Activated gamma-delta T cell treated with Interleukin-2 at 50 U/mL for 16 hours (primary cell): Measurements from ENCODE around the gene ZFYVE9.
"Not testable (repeated sequence)": the region's sequence is repeated elsewhere in the genome, so short reads cannot be mapped to it uniquely, and the experiment has no call there.

Experiments used
- DNase-seq: peaks from one replicate; pipeline ENCODE4 v3.0.0-alpha.2; 2020

ZFYVE9 gene

DNA sequence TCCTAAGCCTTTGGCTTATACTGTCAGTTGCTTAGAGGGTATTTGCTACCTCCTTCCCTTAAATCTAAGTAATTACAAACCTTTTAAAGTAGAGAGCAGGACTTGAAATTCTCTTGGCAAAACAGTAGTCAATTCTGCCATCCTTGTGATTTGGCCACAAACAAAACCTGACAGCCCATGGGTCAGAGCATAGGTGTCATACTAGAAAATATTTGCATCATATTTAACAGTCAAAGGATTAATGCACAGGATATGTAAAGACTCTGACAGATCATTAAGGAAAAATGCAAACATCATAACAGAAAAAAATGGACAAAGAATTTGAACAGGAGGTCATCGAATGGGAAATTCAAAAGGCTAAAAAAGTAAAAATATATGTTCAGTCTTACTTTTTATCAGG is 50.5 kb downstream of the ZFYVE9 start:
- no peak for DNase-seq

DNA sequence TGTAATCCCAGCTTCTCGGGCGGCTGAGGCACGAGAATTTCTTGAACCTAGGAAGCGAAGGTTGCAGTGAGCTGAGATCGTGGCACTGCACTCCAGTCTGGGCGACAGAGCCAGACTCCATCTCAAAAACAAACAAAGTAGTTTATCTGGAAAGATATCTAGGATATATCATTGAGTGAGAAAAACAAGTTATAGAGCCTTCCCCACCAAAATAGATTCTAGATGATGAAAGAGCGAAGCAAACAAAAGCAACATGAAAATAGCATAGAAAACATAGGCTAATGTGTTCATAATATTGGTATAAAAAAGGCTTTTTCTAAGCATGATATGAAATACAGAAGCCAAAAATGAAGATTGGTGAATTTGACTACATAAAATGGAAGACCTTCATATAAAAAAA is 52.1 kb downstream of the ZFYVE9 start:
- no peak for DNase-seq

DNA sequence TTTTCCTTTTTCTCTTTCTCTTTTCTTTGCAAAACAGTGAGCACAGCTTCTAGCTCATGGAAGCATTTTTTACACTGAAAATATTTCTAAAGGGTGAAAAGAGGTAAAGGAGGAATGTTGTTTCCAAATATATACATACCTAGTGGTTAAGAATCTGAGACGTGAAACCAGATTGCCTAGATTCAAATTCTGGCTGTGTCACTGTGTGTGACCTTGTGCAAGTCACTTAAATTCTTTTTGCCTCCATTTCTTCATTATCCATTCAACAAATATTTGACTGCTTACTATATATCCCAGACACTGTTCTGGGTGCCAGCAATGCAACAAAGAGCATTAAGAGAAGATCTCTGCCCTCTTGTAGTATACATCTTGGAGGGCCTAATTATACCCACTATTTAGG is 53.3 kb downstream of the ZFYVE9 start:
- DNase-seq: no peak

DNA sequence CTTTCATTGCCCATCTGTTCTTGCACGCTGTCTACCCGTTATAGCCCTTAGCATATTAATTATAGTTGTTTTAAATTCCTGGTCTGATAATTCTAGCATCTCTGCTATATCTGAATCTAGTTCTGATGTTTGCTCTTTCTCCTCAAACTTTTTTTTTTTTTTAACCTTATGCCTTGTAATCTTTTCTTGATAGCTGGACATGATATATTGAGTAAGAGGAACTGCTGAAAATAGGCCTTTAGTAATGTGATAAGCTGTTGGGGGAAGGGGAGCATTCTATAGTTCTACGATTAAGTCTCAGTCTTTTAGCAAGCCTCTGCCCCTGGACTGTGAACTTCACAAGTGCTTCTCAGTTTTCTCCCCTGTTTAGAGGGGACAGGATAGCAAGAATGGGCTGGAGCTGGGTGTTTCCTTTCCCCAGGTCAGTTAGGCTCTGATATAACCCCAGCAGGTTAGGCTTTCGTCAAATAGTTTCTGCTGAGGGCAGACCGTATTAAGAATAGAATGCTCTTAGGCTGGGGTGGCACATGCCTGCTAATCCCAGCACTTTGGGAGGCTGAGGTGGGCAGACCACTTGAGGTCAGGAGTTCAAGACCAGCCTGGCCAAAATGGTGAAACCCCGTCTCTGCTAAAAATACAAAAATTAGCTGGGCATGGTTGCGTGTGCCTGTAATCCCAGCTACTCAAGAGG is 62.2 kb downstream of the ZFYVE9 start:
- no peak for DNase-seq

DNA sequence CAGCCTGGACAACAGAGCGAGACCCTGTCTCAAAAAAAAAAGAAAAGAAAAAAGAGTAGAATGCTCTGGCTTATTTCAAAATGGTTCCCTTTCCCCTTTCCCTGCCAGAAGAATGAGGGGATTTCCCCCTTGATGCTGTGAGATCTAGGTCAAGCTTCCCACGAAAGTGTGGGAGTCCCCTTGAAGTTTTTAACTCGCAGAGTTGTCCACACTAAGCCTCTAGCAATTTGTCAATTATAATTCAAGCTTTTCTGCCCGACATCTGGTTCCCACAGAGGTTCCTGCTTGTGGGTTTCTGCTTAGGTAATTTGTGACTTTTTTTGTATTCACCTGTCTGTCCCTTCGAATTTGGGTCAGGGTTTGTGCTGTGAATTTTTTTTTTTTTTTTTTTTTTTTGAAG is 62.8 kb downstream of the ZFYVE9 start:
- no peak for DNase-seq

DNA sequence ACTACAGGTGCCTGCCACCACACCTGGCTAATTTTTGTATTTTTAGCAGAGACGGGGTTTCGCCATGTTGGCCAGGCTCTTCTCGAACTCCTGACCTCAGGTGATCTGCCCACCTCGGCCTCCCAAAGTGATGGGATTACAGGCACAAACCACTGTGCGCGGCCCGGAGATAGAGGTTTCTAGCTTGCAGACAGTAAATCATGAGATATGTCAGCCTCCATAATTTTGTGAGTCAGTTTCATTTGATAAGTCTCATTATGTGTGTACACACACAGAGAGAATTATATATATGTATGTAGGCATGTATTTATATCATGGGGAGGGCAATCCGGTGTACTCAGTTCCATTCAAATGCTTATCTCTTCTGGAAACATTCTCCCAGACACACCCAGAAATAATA is 64.8 kb downstream of the ZFYVE9 start:
- not testable (repeated sequence) for DNase-seq

DNA sequence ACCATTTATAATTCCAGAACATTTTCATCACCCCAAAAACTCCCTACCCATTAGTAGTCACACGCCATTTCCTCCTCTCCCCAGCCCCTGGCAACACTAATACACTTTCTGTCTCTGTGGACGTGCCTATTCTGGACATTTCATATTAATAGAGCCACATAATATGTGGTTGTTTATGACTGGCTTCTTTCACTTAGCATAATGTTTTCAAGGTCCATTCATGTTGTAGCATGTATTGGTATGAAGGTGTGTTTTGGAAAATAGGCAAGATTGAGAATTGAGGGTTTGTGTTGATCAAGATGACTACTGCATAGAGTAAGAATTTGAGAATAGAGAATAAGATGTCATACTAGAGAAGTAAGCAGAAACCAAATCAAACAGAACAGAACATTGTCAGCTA is 67.5 kb downstream of the ZFYVE9 start:
- no peak for DNase-seq

DNA sequence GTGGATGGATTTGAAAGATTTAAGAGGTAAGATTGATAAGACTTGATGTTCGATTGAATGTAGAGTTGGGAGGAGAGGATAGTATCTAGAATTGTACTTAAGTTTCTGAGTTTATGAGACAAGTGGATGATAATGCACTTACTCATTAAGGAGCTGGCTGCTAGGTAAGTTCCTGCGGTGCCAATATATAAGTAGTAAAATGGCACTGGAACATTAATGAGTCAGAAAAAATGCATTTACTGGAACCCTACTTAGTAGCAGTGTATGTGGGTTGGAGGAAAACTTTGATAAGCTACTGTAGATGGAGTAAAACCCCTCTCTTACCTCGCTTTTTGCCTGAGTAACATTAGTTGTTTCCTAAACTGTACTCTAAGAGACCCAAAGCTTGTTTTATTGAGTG is 68.2 kb downstream of the ZFYVE9 start:
- DNase-seq: no peak

DNA sequence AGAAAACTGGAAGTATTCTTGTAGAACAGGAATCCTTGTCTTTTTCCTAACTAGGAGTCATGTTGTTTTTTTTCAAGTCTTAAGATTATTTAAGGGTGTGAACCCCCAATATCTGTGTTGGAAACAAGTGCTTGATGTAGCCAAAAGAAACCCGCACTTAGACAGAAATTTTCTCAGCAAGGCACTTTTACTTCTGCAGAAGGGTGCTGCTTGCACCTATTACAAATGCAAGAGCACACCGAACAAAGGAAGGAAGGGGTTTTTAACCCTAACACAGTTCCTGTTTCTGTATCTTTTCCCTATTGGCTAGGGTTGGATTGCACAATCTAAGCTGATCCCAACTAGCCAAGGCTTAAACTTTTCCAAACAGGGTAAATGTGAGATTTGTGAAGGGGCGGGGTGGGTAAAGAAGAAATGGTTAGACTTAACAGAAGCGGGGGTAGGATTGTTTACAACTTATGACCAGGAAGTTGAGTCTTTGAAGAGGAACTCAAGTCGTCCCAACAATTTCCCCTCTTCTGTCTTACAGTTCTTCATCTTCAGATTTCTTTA is 75.1 kb downstream of the ZFYVE9 start:
- DNase-seq: no peak

DNA sequence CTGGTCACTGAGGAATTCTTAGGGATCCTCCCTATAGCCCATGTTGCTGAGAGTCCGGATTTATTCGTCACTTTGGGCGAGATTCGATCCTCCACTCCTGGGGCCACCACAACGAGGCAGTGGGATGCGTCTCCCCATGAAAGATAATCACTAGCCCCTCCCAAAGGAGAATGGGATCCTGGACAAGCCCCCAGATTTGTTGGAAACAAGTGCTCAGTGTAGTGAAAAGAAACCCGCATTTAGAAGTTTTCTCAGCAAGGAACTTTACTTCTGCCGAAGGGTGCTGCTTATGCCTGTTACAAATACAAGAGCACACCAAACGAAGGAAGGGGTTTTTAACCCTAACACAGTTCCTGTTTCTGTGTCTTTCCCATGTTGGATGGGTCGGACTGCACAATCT is 83.3 kb downstream of the ZFYVE9 start:
- no peak for DNase-seq

DNA sequence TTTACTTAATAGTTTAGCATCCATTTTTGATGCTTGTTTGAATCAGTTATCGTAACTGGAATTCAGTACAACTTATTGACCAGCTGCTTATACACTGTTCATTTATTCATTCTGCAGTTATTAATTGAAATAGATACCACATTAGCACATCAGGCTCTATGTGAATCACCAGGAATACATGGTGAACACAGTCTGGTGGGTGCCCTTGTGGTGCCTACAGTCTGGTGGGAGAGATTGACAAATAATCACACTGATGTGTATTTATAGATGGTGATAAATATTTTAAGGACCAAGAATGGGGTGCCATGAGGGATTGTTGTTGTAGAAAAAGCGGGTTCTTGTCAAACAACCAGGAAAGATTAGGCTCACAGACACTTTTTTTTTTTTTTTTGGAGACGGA is 87.6 kb downstream of the ZFYVE9 start:
- no peak for DNase-seq

DNA sequence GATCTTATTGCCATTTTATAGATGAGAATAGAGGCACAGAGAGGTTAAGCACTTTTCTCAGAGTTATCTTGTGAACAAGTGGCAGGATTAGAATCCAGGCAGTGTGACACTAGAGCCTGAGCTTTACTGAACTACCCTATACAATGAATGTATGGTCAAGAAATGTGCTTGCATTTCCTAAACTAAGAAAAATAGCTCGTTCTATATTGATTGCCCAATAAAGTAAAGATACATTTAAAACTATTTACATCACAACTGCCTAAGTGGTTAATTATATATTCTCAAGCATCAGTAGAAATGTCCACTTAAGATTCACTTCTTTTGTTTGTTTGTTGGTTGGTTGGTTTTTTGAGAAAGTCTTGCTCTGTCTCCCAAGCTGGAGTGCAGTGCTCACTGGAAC is 91.6 kb downstream of the ZFYVE9 start:
- no peak for DNase-seq

DNA sequence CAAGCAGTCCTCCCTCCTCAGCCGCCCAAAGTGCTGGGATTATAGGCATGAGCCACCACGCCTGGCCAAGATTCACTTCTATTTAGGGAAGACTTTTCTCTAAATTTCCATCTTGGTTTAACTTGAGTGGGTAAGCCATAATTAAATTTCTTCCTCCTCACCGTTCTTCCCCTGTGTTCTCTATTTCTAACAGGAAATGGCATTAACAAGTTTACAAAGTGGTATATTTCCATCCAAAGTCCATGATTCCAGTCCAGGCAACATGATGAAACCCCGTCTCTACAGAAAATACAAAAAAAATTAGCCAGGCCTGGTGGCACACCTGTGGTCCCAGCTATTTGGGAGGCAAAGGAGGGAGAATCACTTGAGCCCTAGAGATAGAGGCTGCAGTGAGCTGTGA is 92.1 kb downstream of the ZFYVE9 start:
- no peak for DNase-seq

DNA sequence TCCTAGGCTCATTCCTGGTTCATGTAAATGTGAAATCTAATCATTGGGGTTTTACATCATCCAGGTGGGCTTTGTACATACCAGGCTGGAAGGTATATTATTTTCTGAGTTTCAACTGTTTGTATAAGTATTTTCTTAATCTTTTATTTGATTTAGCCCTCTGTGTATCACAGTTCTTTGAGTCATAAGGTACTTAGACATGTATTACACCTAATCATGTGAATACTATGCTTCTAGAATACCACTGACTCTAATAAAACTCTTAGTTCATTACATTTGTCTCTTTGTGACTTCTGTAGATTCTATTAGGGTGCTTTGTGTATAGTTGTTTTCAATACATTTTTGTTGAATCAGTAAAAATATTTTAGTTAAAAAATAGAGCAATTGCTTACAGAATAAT is 92.8 kb downstream of the ZFYVE9 start:
- DNase-seq: no peak

DNA sequence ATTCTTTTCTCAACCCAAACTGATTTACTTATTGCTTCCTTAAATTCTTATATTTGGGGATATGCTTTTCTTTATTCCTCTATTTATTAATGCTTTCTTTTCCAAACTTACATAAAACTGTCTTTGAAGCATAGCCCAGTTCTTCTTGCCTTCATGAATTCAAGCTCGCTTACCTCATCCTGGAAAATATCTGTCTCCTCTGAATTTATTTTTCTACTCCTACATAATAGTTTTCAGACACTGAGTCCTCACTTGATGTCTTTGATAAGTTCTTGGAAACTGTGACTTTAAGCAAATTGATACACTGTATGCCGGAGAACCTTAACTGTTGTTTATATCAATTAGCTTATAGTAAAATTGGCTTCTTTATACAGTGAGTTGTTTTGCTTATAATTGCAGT is 93.8 kb downstream of the ZFYVE9 start:
- DNase-seq: no peak

DNA sequence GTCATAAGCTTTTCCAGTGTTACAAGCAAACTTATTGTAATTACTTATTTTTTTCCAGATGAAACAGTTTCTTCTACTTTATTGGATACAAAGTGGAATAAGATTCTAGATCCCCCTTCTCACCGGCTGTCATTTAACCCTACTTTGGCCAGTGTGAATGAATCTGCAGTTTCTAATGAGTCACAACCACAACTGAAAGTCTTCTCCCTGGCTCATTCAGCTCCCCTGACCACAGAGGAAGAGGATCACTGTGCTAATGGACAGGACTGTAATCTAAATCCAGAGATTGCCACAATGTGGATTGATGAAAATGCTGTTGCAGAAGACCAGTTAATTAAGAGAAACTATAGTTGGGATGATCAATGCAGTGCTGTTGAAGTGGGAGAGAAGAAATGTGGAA is 95.5 kb downstream of the ZFYVE9 start:
- DNase-seq: no peak

DNA sequence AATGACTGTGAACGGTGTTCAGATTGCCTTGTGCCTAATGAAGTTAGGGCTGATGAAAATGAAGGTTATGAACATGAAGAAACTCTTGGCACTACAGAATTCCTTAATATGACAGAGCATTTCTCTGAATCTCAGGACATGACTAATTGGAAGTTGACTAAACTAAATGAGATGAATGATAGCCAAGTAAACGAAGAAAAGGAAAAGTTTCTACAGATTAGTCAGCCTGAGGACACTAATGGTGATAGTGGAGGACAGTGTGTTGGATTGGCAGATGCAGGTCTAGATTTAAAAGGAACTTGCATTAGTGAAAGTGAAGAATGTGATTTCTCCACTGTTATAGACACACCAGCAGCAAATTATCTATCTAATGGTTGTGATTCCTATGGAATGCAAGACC is 96.6 kb downstream of the ZFYVE9 start:
- no peak for DNase-seq

DNA sequence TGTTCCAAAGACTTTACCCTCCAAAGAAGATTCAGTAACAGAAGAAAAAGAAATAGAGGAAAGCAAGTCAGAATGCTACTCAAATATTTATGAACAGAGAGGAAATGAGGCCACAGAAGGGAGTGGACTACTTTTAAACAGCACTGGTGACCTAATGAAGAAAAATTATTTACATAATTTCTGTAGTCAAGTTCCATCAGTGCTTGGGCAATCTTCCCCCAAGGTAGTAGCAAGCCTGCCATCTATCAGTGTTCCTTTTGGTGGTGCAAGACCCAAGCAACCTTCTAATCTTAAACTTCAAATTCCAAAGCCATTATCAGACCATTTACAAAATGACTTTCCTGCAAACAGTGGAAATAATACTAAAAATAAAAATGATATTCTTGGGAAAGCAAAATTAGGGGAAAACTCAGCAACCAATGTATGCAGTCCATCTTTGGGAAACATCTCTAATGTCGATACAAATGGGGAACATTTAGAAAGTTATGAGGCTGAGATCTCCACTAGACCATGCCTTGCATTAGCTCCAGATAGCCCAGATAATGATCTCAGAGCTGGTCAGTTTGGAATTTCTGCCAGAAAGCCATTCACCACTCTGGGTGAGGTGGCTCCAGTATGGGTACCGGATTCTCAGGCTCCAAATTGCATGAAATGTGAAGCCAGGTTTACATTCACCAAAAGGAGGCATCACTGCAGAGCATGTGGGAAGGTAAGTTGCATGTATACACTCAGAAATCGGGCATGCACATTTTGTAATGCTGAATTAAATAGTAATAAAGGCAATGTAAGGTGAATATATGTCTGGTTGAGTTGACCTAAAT is 97.2 kb downstream of the ZFYVE9 start:
- no peak for DNase-seq

DNA sequence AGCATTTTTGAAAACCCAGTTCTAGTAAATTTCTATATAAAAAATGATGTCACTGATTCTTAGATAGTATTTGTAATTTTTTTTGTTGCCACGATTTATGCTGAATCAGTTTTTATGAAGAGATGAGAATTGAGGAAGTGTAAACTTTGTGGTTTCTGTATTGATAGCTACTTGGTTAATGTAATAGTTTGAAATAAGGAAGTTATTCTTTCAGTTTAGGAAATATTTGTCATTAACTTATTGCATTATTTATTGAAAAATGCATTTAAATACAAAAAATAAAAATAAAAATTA is 97.8 kb downstream of the ZFYVE9 start:
- DNase-seq: no peak

DNA sequence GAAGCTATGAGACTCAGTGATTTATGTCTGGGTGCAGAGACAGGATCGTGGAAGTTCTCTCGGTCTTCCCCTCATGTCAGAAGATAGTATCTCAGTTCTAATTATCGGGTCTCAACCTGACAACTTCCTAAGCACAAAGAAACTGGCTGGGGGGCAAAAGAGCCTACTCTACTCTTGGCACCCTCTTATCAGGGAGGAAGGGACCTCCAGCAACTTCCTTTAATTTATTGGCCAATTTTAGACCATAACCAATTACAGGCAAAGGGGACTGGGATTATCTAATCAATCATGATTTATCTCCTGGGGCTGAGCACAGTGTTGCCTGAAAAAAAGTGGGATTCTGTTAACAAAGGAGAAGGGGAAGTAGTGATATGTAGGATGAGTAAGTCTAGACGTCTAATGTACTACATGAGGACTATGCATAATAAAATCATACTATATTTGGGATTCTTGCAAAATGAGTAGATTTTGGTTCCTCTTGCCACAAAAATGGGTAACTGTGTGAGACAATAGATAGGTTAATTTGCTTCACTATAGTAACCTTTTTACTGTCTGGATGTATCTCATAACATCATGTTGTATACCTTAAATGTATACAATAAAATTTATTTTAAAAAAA is 98.8 kb downstream of the ZFYVE9 start:
- no peak for DNase-seq

DNA sequence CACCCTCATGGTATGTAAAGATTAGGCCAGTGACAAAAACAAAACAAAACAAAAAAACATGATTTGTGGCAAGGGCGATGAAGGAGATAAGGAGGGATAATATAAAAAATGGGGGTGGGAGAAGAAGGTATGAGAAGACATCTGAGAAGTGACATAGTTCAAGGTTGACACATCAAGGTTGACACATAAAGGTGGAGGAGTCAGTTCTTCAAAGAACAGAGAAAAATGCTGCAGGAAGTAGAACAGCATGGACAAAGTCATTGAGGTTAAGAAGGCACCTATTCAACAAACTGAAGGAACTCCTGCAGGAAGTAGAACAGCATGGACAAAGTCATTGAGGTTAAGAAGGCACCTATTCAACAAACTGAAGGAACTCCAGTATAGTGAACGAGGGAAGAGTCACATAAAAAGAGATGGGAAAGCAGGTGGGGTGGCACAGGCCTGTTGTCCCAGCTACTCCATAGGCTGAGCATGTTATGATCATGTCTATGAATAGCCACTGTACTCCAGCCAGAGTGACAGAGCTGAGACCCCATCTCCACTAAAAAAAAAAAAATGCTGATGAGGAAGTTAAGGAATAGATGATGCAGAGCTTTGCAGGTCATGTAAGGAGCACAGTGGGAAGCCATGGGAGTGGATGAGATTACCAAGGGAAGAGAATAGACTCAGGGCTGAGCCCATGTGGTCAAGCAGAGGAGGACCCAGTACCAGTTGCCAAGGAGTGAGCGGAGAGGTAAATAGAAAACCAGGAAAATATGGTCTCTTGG is 101.5 kb downstream of the ZFYVE9 start:
- DNase-seq: no peak

DNA sequence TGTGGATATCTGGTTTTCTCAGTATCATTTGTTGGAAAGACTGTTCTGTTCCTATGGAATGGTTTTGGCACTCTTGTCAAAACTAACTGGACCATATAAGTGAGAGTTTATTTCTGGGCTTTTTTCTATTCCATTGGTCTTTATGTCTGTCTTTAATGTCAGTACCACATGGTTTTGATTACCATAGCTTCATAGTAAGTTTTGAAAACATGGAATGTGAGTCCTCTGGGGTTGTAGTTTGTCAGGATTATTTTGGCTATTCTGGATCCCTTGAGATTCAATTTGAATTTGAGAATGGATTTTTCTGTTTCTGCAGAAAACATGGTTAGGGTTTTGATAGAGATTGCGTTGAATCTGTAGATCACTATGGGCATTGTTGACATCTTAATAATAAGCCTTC is 107.9 kb downstream of the ZFYVE9 start:
- DNase-seq: no peak

DNA sequence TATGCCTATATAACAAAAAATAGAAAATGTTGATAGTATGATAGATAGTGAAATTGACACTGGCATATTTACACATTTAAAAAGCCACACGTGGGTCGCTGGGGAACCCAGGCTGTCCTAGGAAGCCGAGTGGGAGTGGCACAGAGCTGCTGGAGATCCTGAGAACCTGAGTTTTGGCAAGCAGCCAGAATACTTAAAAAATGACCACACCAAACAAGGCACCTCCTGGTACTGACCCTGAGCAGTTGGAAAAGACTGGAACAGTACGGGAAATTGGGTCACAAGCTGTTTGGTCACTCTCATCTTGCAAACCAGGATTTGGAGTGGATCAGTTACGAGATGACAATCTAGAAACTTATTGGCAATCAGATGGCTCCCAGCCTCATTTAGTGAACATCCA is 111.5 kb downstream of the ZFYVE9 start:
- DNase-seq: no peak

DNA sequence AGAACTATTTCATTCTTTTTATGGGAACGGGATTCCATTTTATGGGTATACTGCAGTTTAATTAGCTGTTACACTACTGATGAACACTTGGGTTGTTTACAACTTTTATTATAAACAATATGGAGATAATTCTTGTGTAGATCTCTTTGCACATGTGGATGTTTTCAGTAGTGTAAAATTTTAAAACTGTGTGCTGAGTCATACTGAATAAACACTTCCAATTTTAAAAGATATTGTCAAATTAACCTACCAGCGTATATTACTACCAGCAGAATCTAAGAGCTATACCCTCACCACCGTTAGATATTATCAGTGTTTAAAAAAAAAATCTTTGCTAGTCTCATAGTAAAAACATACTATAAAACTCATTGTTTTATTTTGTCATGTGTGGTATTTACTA is 118.0 kb downstream of the ZFYVE9 start:
- DNase-seq: no peak
